ENCODE measurements around the gene MRTFA.

- no peak for TF ChIP-seq POLR2A (IDR thresholded peaks at IDR 0.05)
- no peak for TF ChIP-seq CTCF (IDR thresholded peaks at IDR 0.05)
Observed at GRCh38 chr22:40606306-40606705, 30.2 kb downstream of the MRTFA start.

All from thyroid gland (tissue), 4 donors.